Measurements from ENCODE around the gene UNCX.

DNA sequence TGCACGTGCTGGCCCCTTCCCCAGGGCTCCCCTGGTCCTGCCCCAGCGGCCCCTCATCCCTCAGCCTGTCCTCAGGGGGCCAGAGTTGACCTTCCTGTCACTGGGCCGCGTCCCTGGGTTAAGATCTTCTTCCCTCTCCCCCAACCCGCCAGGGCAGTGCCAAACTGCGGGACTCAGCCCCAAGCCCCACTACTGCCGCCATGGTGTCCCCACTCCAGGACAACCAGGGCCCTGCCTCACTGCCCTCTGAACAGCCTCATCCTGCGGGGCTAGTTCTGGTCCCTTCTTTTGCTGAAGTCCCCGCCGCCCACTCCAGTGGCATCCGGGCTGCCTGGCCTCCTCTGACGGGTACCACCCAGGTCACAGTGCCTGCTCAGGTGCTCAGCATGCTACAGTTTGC, 37.5 kb downstream of the UNCX start:
- TF ChIP-seq, protein P1, sequence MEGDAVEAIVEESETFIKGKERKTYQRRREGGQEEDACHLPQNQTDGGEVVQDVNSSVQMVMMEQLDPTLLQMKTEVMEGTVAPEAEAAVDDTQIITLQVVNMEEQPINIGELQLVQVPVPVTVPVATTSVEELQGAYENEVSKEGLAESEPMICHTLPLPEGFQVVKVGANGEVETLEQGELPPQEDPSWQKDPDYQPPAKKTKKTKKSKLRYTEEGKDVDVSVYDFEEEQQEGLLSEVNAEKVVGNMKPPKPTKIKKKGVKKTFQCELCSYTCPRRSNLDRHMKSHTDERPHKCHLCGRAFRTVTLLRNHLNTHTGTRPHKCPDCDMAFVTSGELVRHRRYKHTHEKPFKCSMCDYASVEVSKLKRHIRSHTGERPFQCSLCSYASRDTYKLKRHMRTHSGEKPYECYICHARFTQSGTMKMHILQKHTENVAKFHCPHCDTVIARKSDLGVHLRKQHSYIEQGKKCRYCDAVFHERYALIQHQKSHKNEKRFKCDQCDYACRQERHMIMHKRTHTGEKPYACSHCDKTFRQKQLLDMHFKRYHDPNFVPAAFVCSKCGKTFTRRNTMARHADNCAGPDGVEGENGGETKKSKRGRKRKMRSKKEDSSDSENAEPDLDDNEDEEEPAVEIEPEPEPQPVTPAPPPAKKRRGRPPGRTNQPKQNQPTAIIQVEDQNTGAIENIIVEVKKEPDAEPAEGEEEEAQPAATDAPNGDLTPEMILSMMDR (conservative IDR thresholded peaks at IDR 0.05; ENCODE audit: low read length) = no peak
- no peak for TF ChIP-seq EZH2phosphoT487 (IDR thresholded peaks at IDR 0.05; ENCODE audit: borderline replicate concordance, low read depth, low read length)

Data from OCI-LY7 (cell line).